Measurements from ENCODE around the gene IL36A.

Gene IL36A

GRCh38 chr2:113005030-113005509 is at the start of gene IL36A:
TSS of gene IL36A (plus strand) at chr2:113005459. CDS start at chr2:113005872, 413 bp downstream.
- peak; percentile 8 for DNase-seq (ENCODE audit: low spot score)

- DNase-seq (ENCODE audit: low spot score): peak; percentile 74
These were observed 47.7 kb upstream of the IL36A start for GRCh38 chr2:112957511-112957910.

DNA sequence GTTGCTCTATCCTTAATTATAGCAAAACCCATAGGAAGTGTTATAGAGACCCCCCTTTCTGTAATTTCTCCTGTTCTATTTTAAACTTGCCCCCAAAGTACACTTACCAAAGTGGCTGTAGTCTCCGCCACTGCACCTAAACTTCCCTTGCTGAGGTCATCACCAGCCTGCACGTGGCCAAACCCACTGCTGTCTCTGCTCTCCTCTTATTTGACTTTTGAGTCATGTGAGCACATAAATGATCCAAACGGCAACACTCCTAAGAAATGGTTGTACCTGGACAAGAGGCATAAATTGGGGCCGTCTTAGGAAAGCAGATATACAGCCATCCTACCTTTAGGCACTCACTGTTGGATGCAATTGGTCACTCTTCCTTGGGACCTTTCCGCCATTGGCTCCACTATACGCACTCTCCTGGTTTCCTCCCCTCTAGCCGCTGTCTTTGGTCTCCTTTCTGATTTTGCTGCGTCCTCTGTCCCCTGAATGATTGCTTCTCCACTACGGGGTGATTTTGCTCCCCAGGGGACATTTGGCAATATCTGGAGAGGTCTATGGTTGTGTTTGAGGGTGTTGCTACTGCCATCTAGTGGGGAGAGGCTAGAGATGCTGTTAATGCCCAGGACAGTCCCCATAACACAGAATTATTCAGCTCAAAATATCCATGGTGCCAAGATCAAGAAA is 46.7 kb upstream of the IL36A start:
- DNase-seq (ENCODE audit: low spot score): peak; percentile 59

DNA sequence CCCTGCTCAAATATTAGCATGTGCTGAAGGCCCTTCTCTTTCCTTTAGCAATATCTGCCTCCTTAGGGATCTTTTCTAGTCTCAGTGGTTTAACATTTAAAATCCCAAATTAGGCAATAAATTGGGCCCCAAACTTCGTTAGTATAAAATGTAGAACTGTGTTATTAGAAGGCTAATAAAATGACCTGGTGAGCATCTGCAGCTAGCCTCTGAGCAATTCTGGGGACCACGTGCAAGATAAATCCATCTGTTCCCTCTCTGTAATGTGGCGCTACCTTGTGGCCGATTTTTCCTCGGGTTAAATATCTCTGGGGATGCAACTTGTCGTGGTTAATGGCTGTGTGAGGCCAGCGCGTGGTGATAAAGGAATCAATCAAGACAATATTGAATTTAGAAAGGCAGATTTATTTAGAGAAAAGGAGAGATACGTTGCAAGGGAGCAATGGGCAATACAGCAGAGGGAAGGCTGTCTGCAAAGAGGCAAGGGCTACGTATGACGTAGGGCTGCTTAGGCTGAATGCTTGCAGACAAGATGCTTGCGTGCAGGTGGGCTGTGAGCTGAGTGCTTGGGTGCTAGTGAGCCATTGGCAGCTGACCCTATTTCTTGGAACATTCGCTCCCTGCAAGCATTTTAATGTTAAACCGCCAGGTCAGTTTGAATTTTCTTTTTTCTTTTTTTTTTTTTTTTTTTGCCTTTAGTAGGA is 46.0 kb upstream of the IL36A start:
- no peak for DNase-seq (ENCODE audit: low spot score)

- no peak for DNase-seq (ENCODE audit: low spot score)
These were observed 44.9 kb upstream of the IL36A start for GRCh38 chr2:112960230-112960825.

GRCh38 chr2:112962308-112963175 is 42.7 kb upstream of the IL36A start:
- peak; percentile 29 for DNase-seq (ENCODE audit: low spot score)

DNA sequence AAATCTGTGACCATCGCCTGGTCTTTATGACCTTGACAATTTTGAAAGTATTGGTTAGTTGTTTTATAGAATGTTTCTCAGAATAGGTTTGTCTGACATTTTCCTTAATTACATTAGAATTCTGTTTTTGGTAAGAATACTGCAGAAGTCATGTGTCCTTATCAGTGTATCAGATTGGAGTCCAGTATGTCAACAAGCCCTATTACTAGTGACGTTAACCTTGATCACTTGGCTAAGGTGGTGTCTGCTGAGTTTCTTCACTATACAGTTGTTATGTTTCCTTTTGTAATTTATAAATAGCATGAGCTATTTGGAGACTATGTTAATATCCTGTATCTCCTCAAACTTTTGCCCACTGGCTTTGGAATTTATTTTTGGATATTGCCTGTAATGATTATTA is 38.2 kb upstream of the IL36A start:
- DNase-seq (ENCODE audit: low spot score): no peak

GRCh38 chr2:112972423-112973086 is 32.7 kb upstream of the IL36A start:
- DNase-seq (ENCODE audit: low spot score): no peak

DNA sequence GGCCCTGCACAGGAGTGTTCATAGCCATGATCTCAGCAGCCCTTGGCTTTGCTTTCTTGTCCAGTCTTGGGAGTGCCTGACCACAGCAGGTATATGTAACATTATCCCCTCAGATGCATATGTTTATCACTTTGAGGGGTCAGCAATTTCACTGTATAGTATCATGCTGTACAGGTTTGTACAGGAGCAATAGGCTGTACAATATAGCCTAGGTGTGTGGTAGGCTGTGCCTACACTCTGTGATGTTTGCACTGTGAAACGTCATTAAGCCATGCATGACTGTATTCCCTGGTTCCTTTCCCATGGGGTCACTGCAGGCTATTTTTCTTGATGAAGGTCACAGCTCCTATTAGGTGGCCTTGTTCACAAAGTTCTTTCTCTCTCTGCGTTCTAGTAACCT is 32.1 kb upstream of the IL36A start:
- DNase-seq (ENCODE audit: low spot score): no peak

GRCh38 chr2:112977559-112978056 is 27.7 kb upstream of the IL36A start, which contains the start of gene IL36G:
TSS of gene IL36G (plus strand) at chr2:112978006. CDS start at chr2:112978639, 633 bp downstream.
- no peak for DNase-seq (ENCODE audit: low spot score)

DNA sequence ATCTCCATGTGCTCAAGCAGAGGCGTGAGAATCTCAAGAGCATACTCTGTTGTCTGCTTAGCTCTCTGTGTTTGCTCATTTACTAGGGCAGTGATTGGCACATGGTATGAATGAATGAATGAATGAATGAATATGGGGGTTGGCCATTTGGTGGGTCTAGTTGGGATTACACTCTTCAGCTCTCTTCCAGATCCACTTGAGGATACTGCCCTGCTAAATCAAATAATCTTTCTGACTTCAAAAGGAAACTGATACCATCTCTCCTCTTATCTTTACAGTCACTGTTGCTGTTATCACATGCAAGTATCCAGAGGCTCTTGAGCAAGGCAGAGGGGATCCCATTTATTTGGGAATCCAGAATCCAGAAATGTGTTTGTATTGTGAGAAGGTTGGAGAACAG is 25.5 kb upstream of the IL36A start:
- DNase-seq (ENCODE audit: low spot score): no peak

- no peak for DNase-seq (ENCODE audit: low spot score)
These were observed 24.7 kb upstream of the IL36A start for GRCh38 chr2:112980537-112980936.

DNA sequence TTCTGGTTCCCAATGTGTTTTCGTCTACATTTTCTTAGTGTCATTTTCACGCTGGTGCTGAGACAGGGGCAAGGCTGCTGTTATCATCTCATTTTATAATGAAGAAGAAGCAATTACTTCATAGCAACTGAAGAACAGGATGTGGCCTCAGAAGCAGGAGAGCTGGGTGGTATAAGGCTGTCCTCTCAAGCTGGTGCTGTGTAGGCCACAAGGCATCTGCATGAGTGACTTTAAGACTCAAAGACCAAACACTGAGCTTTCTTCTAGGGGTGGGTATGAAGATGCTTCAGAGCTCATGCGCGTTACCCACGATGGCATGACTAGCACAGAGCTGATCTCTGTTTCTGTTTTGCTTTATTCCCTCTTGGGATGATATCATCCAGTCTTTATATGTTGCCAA is 20.2 kb upstream of the IL36A start:
- no peak for DNase-seq (ENCODE audit: low spot score)

GRCh38 chr2:112989611-112990010 is 15.6 kb upstream of the IL36A start:
- DNase-seq (ENCODE audit: low spot score): no peak

DNA sequence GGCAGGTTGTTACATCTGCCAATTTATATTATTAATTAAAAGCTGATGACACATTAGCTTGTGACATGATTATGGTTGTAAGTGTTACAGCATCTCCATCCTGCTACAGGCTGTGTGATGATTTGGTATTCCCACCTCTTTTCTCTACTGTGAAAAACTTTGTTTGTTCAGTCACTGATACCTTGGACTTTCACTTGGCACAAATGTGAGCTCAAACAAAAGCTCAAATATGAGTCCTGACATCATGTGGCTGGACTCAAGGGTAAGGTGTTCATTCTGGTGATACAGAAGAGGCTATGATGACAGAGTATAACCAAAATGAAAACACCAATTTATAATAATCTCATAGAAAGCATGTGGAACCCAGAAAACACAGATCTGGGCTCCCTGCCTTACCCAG is 11.4 kb upstream of the IL36A start:
- no peak for DNase-seq (ENCODE audit: low spot score)

DNA sequence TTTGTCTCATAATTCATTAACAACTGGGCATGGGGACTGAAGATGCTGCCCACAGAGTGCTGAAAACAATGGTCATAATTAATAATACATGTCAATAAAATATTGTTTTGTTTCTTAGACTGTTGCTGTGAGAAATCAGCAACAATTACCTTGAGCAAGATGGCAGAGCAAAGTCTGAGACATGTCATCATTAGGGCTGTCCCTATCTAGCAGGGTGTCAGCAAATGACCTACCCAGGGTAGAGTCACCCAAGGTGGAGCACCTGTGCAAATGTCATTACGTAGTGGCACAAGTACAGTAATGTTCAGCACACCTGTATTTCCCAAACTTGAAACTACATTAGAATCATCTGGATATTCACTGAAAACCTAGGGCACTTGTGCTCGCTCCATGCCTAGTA is 10.6 kb upstream of the IL36A start:
- DNase-seq (ENCODE audit: low spot score): no peak

DNA sequence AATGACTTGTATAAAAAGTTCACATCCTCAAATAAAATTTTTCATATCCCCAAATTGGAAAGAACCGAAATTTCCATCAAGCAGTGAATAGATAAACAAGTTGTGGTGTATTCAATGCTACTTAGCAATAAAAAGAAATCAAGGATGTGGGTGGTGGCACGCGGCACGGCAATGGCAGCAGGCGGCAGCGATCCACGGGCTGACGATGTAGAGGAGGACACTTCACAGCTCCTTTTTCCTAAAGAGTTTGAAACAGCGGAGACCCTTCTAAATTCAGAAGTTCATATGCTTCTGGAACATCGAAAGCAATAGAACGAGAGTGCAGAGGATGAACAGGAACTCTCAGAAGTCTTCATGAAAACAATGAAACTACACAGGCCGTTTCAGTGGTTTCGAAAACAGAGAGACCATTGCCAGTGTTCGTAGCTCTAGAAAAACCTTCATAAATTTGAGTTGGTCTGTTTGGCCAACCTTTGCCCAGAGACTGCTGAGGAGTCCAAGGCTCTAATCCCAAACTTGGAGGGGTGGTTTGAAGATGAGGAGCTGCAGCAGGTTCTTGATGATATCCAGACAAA is 9.8 kb upstream of the IL36A start:
- no peak for DNase-seq (ENCODE audit: low spot score)

GRCh38 chr2:112996635-112997034 is 8.6 kb upstream of the IL36A start:
- no peak for DNase-seq (ENCODE audit: low spot score)

GRCh38 chr2:112997151-112997550 is 8.1 kb upstream of the IL36A start:
- no peak for DNase-seq (ENCODE audit: low spot score)

- no peak for DNase-seq (ENCODE audit: low spot score)
These were observed 4.8 kb upstream of the IL36A start for GRCh38 chr2:113000436-113000835.

GRCh38 chr2:113002677-113003076 is 2.6 kb upstream of the IL36A start:
- no peak for DNase-seq (ENCODE audit: low spot score)

Measured in kidney tubule cell (primary cell).